SK-N-SH (cell line): ENCODE data around the gene ELOVL2. TPM values are rescaled to one million over a fixed set of nuclear protein-coding genes. Genes with fewer than 3 reads are reported as not detected.

Experiments
- CTCF ChIA-PET: fragments of 300-600, 350-600 bp; formaldehyde crosslinking; extraction: SDS; loops from one replicate; lab custom pipeline; 2021; lab: Yijun Ruan, JAX
- POLR2A ChIA-PET: fragments of 350-600 bp; sonication (Branson Sonifier 250); formaldehyde crosslinking; extraction: SDS; loops from one replicate; lab custom pipeline; 2020; ENCODE audit warnings: antibody characterized with exemption, inconsistent platforms; lab: Yijun Ruan, JAX
- DNase-seq: peaks from one replicate; pipeline ENCODE4 v3.0.0; 2012
- H2AFZ ChIP-seq: fragments of 200-600 bp; sonication (generic); 2 replicates; pipeline ENCODE4 v1.8.1; 2016; ENCODE audit warnings: antibody characterized with exemption, mild to moderate bottlenecking, low read depth
- H3F3A ChIP-seq: fragments of 200-600 bp; sonication (generic); replicated peaks from 2 replicates; pipeline ENCODE3; 2016; ENCODE audit warnings: antibody characterized with exemption, mild to moderate bottlenecking; ENCODE audit not compliant: insufficient read depth
- H3K27ac ChIP-seq, 2 experiments: fragments of 200-500 bp in 1 of 2; fragments of 200-600 bp in 1 of 2; sonication (Bioruptor generic) in 1 of 2; sonication (generic), shearing (Covaris generic) in 1 of 2; 2 replicates each; pipeline versions ENCODE4 v1.5.1 to v1.6.1; 2014 to 2016; ENCODE audit warnings: low read depth in 2 of 2, inconsistent platforms in 1 of 2, low read length in 1 of 2, mild to moderate bottlenecking in 1 of 2, mixed read lengths in 1 of 2
- H3K27me3 ChIP-seq: fragments of 200-600 bp; sonication (generic), shearing (Covaris generic); 2 replicates; pipeline ENCODE4 v1.6.1; 2016; ENCODE audit warnings: mixed run types; ENCODE audit not compliant: insufficient read depth
- H3K36me3 ChIP-seq, 2 experiments: fragments of 200-500 bp in 1 of 2; fragments of 200-600 bp in 1 of 2; sonication (Bioruptor generic) in 1 of 2; sonication (generic) in 1 of 2; replicated peaks in 1 of 2; 2 replicates each; pipeline versions ENCODE3 to v1.5.1; 2014 to 2016; ENCODE audit warnings: low read length in 1 of 2, mild to moderate bottlenecking in 1 of 2; ENCODE audit not compliant: insufficient read depth in 2 of 2, control insufficient read depth in 1 of 2
- H3K4me1 ChIP-seq, 2 experiments: fragments of 200-500 bp in 1 of 2; fragments of 200-600 bp in 1 of 2; sonication (Bioruptor generic) in 1 of 2; sonication (generic), shearing (Covaris generic) in 1 of 2; 2 replicates each; pipeline versions ENCODE4 v1.5.1 to v1.6.1; 2014 to 2016; ENCODE audit warnings: low read depth in 1 of 2, low read length in 1 of 2, mixed run types in 1 of 2; ENCODE audit not compliant: insufficient read depth in 2 of 2, control insufficient read depth in 1 of 2
- H3K4me2 ChIP-seq: fragments of 200-600 bp; sonication (generic), shearing (Covaris generic); 2 replicates; pipeline ENCODE4 v1.6.1; 2017; ENCODE audit warnings: mixed run types
- H3K4me3 ChIP-seq, 2 experiments: fragments of 200-500 bp in 1 of 2; fragments of 200-600 bp in 1 of 2; sonication (Bioruptor generic) in 1 of 2; sonication (generic), shearing (Covaris generic) in 1 of 2; 2 replicates each; pipeline versions ENCODE4 v1.5.1 to v1.8.1; 2014 to 2016; ENCODE audit warnings: low read depth in 2 of 2, inconsistent platforms in 1 of 2, low read length in 1 of 2, mild to moderate bottlenecking in 1 of 2, mixed read lengths in 1 of 2, moderate library complexity in 1 of 2
- H3K79me2 ChIP-seq: fragments of 200-600 bp; sonication (generic); 2 replicates; pipeline ENCODE4 v1.8.1; 2017; ENCODE audit warnings: mild to moderate bottlenecking; ENCODE audit not compliant: insufficient read depth
- H3K9ac ChIP-seq: fragments of 200-600 bp; sonication (generic); 2 replicates; pipeline ENCODE4 v1.6.1; 2017; ENCODE audit warnings: mixed run types
- H3K9me2 ChIP-seq: fragments of 200-600 bp; sonication (generic); 2 replicates; pipeline ENCODE4 v1.6.1; 2017; ENCODE audit warnings: mixed run types
- H3K9me3 ChIP-seq: fragments of 200-600 bp; sonication (generic); 2 replicates; pipeline ENCODE4 v1.6.1; 2017; ENCODE audit warnings: mixed run types, mild to moderate bottlenecking, moderate library complexity
- H4K20me1 ChIP-seq: fragments of 200-600 bp; sonication (generic); 2 replicates; pipeline ENCODE4 v1.6.1; 2017; ENCODE audit warnings: mild to moderate bottlenecking, mixed run types; ENCODE audit not compliant: insufficient read depth
- CHD2 ChIP-seq: fragments of 150-350 bp; IDR thresholded peaks from 2 replicates; pipeline ENCODE4 v1.6.1; 2018; ENCODE audit warnings: low read length; ENCODE audit not compliant: partially characterized antibody
- ELF1 ChIP-seq: IDR thresholded peaks from 2 replicates; pipeline ENCODE4 v1.4.0; 2012
- EZH2phosphoT487 ChIP-seq: fragments of 200-600 bp; sonication (generic); IDR thresholded peaks from 2 replicates; pipeline ENCODE4 v1.6.1; 2017; ENCODE audit warnings: low read depth, mixed run types, mild to moderate bottlenecking, antibody characterized with exemption, moderate library complexity, borderline replicate concordance
- FOXJ3 ChIP-seq: sonication (generic); formaldehyde crosslinking; IDR thresholded peaks from 2 replicates; pipeline ENCODE4 v1.5.1; 2020; ENCODE audit warnings: mild to moderate bottlenecking, missing genetic modification reagents
- FOXM1 ChIP-seq: IDR thresholded peaks from 2 replicates; pipeline ENCODE4 v1.4.0; 2012; ENCODE audit warnings: low read depth, mild to moderate bottlenecking
- GABPA ChIP-seq: IDR thresholded peaks from 2 replicates; pipeline ENCODE4 v1.4.0; 2012; ENCODE audit warnings: low read depth, mild to moderate bottlenecking
- JUND ChIP-seq: IDR thresholded peaks from 2 replicates; pipeline ENCODE4 v1.4.0; 2012
- NFIC ChIP-seq: IDR thresholded peaks from 2 replicates; pipeline ENCODE4 v1.4.0; 2012; ENCODE audit warnings: borderline replicate concordance
- POLR2AphosphoS5 ChIP-seq: IDR thresholded peaks from 2 replicates; pipeline ENCODE4 v1.6.1; 2012; ENCODE audit warnings: low read depth, low read length
- RAD21 ChIP-seq: IDR thresholded peaks from 2 replicates; pipeline ENCODE4 v1.6.1; 2012; ENCODE audit warnings: mild to moderate bottlenecking, low read length
- SIN3A ChIP-seq: IDR thresholded peaks from 2 replicates; pipeline ENCODE4 v1.6.1; 2012; ENCODE audit warnings: low read depth, mild to moderate bottlenecking, low read length, moderate library complexity, borderline replicate concordance
- SMC3 ChIP-seq: IDR thresholded peaks from 2 replicates; pipeline ENCODE4 v1.6.1; 2012; ENCODE audit warnings: low read depth, low read length, improper control_type of control experiment
- TAF1 ChIP-seq: IDR thresholded peaks from 2 replicates; pipeline ENCODE4 v1.6.1; 2012; ENCODE audit warnings: low read depth, mild to moderate bottlenecking, low read length, moderate library complexity, borderline replicate concordance
- TCF12 ChIP-seq: IDR thresholded peaks from 2 replicates; pipeline ENCODE4 v1.4.0; 2012
- USF2 ChIP-seq: fragments of 150-350 bp; IDR thresholded peaks from 2 replicates; pipeline ENCODE4 v1.6.1; 2017; ENCODE audit warnings: antibody characterized with exemption, low read length, low read depth, borderline replicate concordance
- WGBS: methylation state at CpG from one replicate; pipeline ENCODE4 v1.1.6; 2017; ENCODE audit warnings: low lambda C conversion rate; 5-methylcytosine and 5-hydroxymethylcytosine counted together
- polyA plus RNA-seq, 3 experiments: library from polyadenylated mRNA; depleted of rRNA; stranded (reverse); fragments of >200 nt; gene quantifications; 2 replicates each; pipeline ENCODE4 v1.2.3, GENCODE V29; 2012
- TF ChIP-seq, protein P1 (sequence below): IDR thresholded peaks from 2 replicates; pipeline ENCODE4 v1.6.1; 2012; ENCODE audit warnings: mild to moderate bottlenecking, low read depth, low read length, moderate library complexity
- TF ChIP-seq, protein P2 (sequence below): IDR thresholded peaks from 2 replicates; pipeline ENCODE4 v1.4.0; 2012; ENCODE audit warnings: low read depth
- TF ChIP-seq, protein P3 (sequence below): IDR thresholded peaks from 2 replicates; pipeline ENCODE4 v1.4.0; 2012; ENCODE audit warnings: low read depth, borderline replicate concordance
- TF ChIP-seq, protein P4 (sequence below): IDR thresholded peaks from 2 replicates; pipeline ENCODE4; 2012
- TF ChIP-seq, protein P5 (sequence below): IDR thresholded peaks from 2 replicates; pipeline ENCODE4 v1.4.0; 2012; ENCODE audit warnings: low read depth, borderline replicate concordance

The ELOVL2 gene
- polyA plus RNA-seq, 1 of the 3 experiments (the other 2 are of a cell fraction) = 0.39 TPM

DNA sequence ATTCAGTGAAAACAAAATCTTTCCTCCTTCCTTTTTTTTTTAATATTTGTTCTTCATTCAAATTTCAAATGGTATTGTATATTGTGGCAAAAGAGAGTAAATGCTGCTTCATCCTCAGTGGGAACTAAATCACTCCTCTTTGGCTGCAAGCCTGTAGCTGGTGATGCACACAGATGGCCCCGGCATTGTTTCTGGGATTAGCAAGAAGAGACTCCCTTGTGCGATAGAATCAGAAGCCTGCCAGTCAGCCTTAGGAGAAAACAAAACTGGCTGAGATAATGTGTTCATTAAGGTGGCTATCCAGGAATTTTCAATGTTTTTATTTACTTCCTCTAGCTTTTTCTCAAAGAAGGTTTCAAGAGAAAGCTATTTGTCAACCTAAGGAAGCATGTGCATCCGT is 20.7 kb upstream of the ELOVL2 start (continued):
- TF ChIP-seq, protein P1, sequence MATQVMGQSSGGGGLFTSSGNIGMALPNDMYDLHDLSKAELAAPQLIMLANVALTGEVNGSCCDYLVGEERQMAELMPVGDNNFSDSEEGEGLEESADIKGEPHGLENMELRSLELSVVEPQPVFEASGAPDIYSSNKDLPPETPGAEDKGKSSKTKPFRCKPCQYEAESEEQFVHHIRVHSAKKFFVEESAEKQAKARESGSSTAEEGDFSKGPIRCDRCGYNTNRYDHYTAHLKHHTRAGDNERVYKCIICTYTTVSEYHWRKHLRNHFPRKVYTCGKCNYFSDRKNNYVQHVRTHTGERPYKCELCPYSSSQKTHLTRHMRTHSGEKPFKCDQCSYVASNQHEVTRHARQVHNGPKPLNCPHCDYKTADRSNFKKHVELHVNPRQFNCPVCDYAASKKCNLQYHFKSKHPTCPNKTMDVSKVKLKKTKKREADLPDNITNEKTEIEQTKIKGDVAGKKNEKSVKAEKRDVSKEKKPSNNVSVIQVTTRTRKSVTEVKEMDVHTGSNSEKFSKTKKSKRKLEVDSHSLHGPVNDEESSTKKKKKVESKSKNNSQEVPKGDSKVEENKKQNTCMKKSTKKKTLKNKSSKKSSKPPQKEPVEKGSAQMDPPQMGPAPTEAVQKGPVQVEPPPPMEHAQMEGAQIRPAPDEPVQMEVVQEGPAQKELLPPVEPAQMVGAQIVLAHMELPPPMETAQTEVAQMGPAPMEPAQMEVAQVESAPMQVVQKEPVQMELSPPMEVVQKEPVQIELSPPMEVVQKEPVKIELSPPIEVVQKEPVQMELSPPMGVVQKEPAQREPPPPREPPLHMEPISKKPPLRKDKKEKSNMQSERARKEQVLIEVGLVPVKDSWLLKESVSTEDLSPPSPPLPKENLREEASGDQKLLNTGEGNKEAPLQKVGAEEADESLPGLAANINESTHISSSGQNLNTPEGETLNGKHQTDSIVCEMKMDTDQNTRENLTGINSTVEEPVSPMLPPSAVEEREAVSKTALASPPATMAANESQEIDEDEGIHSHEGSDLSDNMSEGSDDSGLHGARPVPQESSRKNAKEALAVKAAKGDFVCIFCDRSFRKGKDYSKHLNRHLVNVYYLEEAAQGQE = no peak
- TF ChIP-seq POLR2AphosphoS5 = no peak
- TF ChIP-seq RAD21 = no peak
- TF ChIP-seq, all 33 proteins: peak for 0

- no peak for DNase-seq
- H3K27me3 ChIP-seq = no peaks in the 10 kb centered on the region
- H3K36me3 ChIP-seq = no peaks in the 10 kb centered on the region
- no peak overlapping the region for H3K27ac ChIP-seq
- ChIA-PET POLR2A (no interaction called here), CTCF (interaction anchor here (0.7 to 2.0 kb wide), 3 partner anchors 19 to 111 kb away, joined by 3 to 8 read pairs (median 6); partner anchors contain the start of gene ELOVL2)
- H3K4me1 ChIP-seq = peaks cover 0 to 3% of the 10 kb centered on the region in 2 experiments; a peak in 1 of 4 replicates
- no peak overlapping the region for H3K4me3 ChIP-seq
- H3K79me2 ChIP-seq = no peaks in the 10 kb centered on the region
- WGBS = 58% methylated on average over 2 of the region's 2 CpGs
- no peak overlapping the region for H2AFZ ChIP-seq
- TF ChIP-seq, protein P2, sequence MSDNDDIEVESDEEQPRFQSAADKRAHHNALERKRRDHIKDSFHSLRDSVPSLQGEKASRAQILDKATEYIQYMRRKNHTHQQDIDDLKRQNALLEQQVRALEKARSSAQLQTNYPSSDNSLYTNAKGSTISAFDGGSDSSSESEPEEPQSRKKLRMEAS = no peak
- TF ChIP-seq, protein P3, sequence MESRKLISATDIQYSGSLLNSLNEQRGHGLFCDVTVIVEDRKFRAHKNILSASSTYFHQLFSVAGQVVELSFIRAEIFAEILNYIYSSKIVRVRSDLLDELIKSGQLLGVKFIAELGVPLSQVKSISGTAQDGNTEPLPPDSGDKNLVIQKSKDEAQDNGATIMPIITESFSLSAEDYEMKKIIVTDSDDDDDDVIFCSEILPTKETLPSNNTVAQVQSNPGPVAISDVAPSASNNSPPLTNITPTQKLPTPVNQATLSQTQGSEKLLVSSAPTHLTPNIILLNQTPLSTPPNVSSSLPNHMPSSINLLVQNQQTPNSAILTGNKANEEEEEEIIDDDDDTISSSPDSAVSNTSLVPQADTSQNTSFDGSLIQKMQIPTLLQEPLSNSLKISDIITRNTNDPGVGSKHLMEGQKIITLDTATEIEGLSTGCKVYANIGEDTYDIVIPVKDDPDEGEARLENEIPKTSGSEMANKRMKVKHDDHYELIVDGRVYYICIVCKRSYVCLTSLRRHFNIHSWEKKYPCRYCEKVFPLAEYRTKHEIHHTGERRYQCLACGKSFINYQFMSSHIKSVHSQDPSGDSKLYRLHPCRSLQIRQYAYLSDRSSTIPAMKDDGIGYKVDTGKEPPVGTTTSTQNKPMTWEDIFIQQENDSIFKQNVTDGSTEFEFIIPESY = no peak
- TF ChIP-seq CHD2 (no peak), GABPA (no peak), TCF12 (no peak), POLR2AphosphoS5 (no peak), NFIC (no peak), FOXM1 (no peak), TAF1 (no peak), SIN3A (no peak), EZH2phosphoT487 (no peak), JUND (no peak), RAD21 (no peak), FOXJ3 (CRISPR knock-in tag) (no peak), ELF1 (no peak), SMC3 (no peak), USF2 (no peak)
- TF ChIP-seq, protein P4, sequence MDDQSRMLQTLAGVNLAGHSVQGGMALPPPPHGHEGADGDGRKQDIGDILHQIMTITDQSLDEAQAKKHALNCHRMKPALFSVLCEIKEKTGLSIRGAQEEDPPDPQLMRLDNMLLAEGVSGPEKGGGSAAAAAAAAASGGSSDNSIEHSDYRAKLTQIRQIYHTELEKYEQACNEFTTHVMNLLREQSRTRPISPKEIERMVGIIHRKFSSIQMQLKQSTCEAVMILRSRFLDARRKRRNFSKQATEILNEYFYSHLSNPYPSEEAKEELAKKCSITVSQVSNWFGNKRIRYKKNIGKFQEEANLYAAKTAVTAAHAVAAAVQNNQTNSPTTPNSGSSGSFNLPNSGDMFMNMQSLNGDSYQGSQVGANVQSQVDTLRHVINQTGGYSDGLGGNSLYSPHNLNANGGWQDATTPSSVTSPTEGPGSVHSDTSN = no peak
- TF ChIP-seq, protein P5, sequence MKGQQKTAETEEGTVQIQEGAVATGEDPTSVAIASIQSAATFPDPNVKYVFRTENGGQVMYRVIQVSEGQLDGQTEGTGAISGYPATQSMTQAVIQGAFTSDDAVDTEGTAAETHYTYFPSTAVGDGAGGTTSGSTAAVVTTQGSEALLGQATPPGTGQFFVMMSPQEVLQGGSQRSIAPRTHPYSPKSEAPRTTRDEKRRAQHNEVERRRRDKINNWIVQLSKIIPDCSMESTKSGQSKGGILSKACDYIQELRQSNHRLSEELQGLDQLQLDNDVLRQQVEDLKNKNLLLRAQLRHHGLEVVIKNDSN = no peak
- H3K9me2 ChIP-seq = no peaks in the 10 kb centered on the region
- no peaks in the 10 kb centered on the region for H4K20me1 ChIP-seq
- no peaks in the 10 kb centered on the region for H3F3A ChIP-seq
- no peak overlapping the region for H3K4me2 ChIP-seq
- no peak overlapping the region for H3K9ac ChIP-seq
- H3K9me3 ChIP-seq = no peaks in the 10 kb centered on the region
Measured at GRCh38 chr6:11062715-11063114, 18.6 kb upstream of the ELOVL2 start.
